Mammary epithelial cell (primary cell): ENCODE data around the gene RASA1.

ENCODE experiments used
- CTCF ChIP-seq, 2 donors: IDR thresholded peaks in 1 of 2; conservative IDR thresholded peaks in 1 of 2; 2 replicates each; pipeline ENCODE4 v1.5.1; 2011 to 2012; ENCODE audit warnings: inconsistent platforms in 2 of 2, low read length in 2 of 2, mild to moderate bottlenecking in 2 of 2, control low read depth in 1 of 2, low read depth in 1 of 2; ENCODE audit not compliant: insufficient read depth in 1 of 2; ENCODE audit errors: extremely low read depth in 1 of 2
- EZH2 ChIP-seq: IDR thresholded peaks from 2 replicates; pipeline ENCODE4 v1.6.1; 2012; ENCODE audit warnings: low read length, inconsistent platforms, borderline replicate concordance

GRCh38 chr5:87311405-87312279 is 44.0 kb downstream of the RASA1 start:
- TF ChIP-seq CTCF (conservative IDR thresholded peaks at IDR 0.05 in 1 of 2, IDR thresholded peaks at IDR 0.05 in 1 of 2; ENCODE audit: extremely low read depth in 1 of 2, insufficient read depth in 1 of 2, low read depth in 1 of 2, low read length in 2 of 2) = no peak
- TF ChIP-seq EZH2 = no peak
